Esophagus muscularis mucosa (tissue), 4 donors: ENCODE results near the gene JPH2.

ENCODE experiments used
- CTCF ChIP-seq, 3 experiments: fragments of 200-600 bp in 2 of 3; fragments of 450-650 bp in 1 of 3; sonication (generic) in 2 of 3; IDR thresholded peaks; one replicate each; pipeline ENCODE4 v1.5.1; 2017 to 2019; ENCODE audit warnings: antibody characterized with exemption in 3 of 3, mild to moderate bottlenecking in 2 of 3, moderate library complexity in 1 of 3
- EP300 ChIP-seq: sonication (generic); formaldehyde crosslinking; IDR thresholded peaks from one replicate; pipeline ENCODE4 v1.6.1; 2017; ENCODE audit warnings: antibody characterized with exemption
- POLR2AphosphoS5 ChIP-seq, 2 donors: sonication (generic); formaldehyde crosslinking; IDR thresholded peaks; one replicate each; pipeline ENCODE4 v1.6.1; 2017; ENCODE audit warnings: antibody characterized with exemption in 2 of 2

- TF ChIP-seq CTCF (IDR thresholded peaks at IDR 0.05) (no peak), POLR2AphosphoS5 (IDR thresholded peaks at IDR 0.05) (peak; percentile 87 to 93), EP300 (no peak)
Observed at GRCh38 chr20:44188752-44189151, 1.8 kb upstream of the JPH2 start.
